A673 (cell line): ENCODE data around the gene ADAM10. TPM values are rescaled to one million over a fixed set of nuclear protein-coding genes. Genes with fewer than 3 reads are reported as not detected.

Source experiments
- BruUV-seq: library from RNA; stranded (reverse); fragments of 400-500 nt; replicated peaks from 2 replicates; lab custom pipeline; 2021; lab: Mats Ljungman, UMichigan
- CTCF ChIA-PET: fragments of 300-600 bp; sonication (Branson Sonifier 250); formaldehyde crosslinking; loops from one replicate; lab custom pipeline; 2022; ENCODE audit warnings: antibody characterized with exemption; lab: Charles Lee
- POLR2A ChIA-PET: fragments of 300-600 bp; sonication (Branson Sonifier 250); formaldehyde crosslinking; loops from one replicate; lab custom pipeline; 2022; ENCODE audit warnings: antibody characterized with exemption; ENCODE audit not compliant: low non-redundant PET; lab: Charles Lee
- DNase-seq: peaks from one replicate; pipeline ENCODE4 v3.0.0-alpha.2; 2015; ENCODE audit warnings: low spot score
- H3K27ac ChIP-seq: fragments of 200-600 bp; sonication (generic); 2 replicates; pipeline ENCODE4 v1.5.1; 2016; ENCODE audit warnings: mixed run types, low read depth, mild to moderate bottlenecking, mixed read lengths, antibody characterized with exemption, low read length; ENCODE audit not compliant: poor library complexity, severe bottlenecking
- H3K27me3 ChIP-seq: fragments of 200-600 bp; sonication (generic); replicated peaks from 2 replicates; pipeline ENCODE4 v1.6.1; 2017; ENCODE audit warnings: mixed run types, low read depth, mild to moderate bottlenecking, mixed read lengths, antibody characterized with exemption, low read length; ENCODE audit not compliant: insufficient read depth, poor library complexity
- H3K36me3 ChIP-seq: fragments of 200-600 bp; sonication (generic); 2 replicates; pipeline ENCODE4 v1.6.1; 2016; ENCODE audit warnings: mixed run types, mild to moderate bottlenecking, mixed read lengths, antibody characterized with exemption, low read length; ENCODE audit not compliant: insufficient read depth, poor library complexity, severe bottlenecking
- H3K4me1 ChIP-seq: fragments of 200-600 bp; sonication (generic); 2 replicates; pipeline ENCODE4 v1.6.1; 2017; ENCODE audit warnings: mixed run types, mild to moderate bottlenecking, mixed read lengths, antibody characterized with exemption, low read length; ENCODE audit not compliant: insufficient read depth, poor library complexity, severe bottlenecking
- H3K4me3 ChIP-seq: fragments of 200-600 bp; sonication (generic); 2 replicates; pipeline ENCODE4 v1.5.1; 2016; ENCODE audit warnings: low read depth, mixed run types, mild to moderate bottlenecking, mixed read lengths, low read length; ENCODE audit not compliant: poor library complexity, severe bottlenecking
- H3K9me3 ChIP-seq: fragments of 200-600 bp; sonication (generic); 2 replicates; pipeline ENCODE4 v1.6.1; 2016; ENCODE audit warnings: mixed run types, low read depth, mild to moderate bottlenecking, mixed read lengths, antibody characterized with exemption, low read length; ENCODE audit not compliant: poor library complexity, severe bottlenecking
- CTCF ChIP-seq: fragments of 300-800, 200-600 bp; sonication (generic); conservative IDR thresholded peaks from 2 replicates; pipeline ENCODE4 v1.5.1; 2017; ENCODE audit warnings: low read depth, mild to moderate bottlenecking, antibody characterized with exemption, low read length, moderate library complexity, mixed read lengths
- EZH2 ChIP-seq: fragments of 200-600 bp; sonication (generic); IDR thresholded peaks from 2 replicates; pipeline ENCODE4 v1.6.1; 2017; ENCODE audit warnings: borderline replicate concordance, low read depth, mild to moderate bottlenecking, mixed read lengths, antibody characterized with exemption, low read length; ENCODE audit not compliant: poor library complexity, severe bottlenecking
- intact Hi-C: fragments of 100-400 bp; cut with micrococcal nuclease; formaldehyde crosslinking; loops from one replicate; pipeline ENCODE4 v1.10.0; 2022; ENCODE audit not compliant: unreplicated experiment
- total RNA-seq: library from RNA; stranded (reverse); gene quantifications from 2 replicates; pipeline ENCODE4 v1.2.3, GENCODE V29; 2021

The ADAM10 gene
- total RNA-seq, 1 experiment from 2014 or later, result 130 TPM

DNA sequence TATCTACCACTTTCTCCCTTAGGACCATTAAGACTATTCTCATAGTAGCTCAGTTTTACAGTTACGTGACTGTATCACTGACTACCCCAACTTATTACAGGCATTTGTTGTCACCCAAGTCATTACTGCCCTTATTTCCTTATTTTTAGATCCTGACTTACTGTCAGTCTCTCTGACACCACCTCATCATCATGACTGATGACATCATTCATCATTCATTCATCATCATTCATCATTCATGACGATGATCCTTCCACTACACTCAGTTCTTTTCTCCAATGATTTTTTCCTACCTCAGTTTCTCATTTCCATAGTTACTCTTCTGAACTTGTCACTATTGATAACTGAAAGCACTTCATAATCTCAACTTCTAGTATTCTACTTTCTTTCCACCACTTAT is 83.8 kb downstream of the ADAM10 start:
- Histone ChIP-seq H3K27me3 (no peaks in the 10 kb centered on the region), H3K9me3 (no peaks in the 10 kb centered on the region), H3K4me3 (no peak overlapping the region), H3K4me1 (peaks cover 5% of the 10 kb centered on the region), H3K36me3 (peaks cover 5% of the 10 kb centered on the region), H3K27ac (no peak overlapping the region)
- TF ChIP-seq CTCF (no peak), EZH2 (no peak)
- POLR2A ChIA-PET, result no interaction called here
- intact Hi-C loops, result no loop called here
- BruUV-seq, result no TSS peak
- CTCF ChIA-PET, result interaction anchor here (0.6 kb wide), 1 partner anchor 863 kb away, joined by 4 read pairs; no protein-coding TSS in a partner anchor
- DNase-seq, result no peak

- H3K4me1 ChIP-seq, result no peaks in the 10 kb centered on the region
- H3K36me3 ChIP-seq, result no peaks in the 10 kb centered on the region
- CTCF ChIA-PET, result no interaction called here
- H3K9me3 ChIP-seq, result no peaks in the 10 kb centered on the region
- no peak overlapping the region for H3K4me3 ChIP-seq
- intact Hi-C loops, result no loop called here
- POLR2A ChIA-PET, result no interaction called here
- TF ChIP-seq EZH2, result no peak
- no peak for TF ChIP-seq CTCF
- no peak overlapping the region for H3K27ac ChIP-seq
- no TSS peak for BruUV-seq
- H3K27me3 ChIP-seq, result no peaks in the 10 kb centered on the region
- DNase-seq, result no peak
Observed at GRCh38 chr15:58650102-58650501, 99.4 kb downstream of the ADAM10 start.

DNA sequence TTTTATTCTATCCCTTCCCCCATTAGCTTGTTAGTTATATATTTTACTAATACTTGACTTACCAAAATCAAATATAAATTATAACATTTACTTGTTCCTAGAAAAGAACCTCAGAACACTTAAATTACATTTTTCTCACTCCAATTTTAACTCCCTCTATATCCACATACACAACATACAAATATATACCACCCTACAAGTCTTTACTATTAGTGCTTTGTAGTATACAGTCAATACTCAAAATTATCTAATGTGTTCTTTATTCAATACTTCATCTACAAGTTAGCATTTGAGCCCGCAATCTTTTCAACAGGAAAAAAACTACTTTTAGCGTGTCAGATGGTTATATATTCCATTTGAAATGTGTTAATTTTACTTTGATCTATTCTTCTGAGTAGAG is 100.3 kb downstream of the ADAM10 start:
- Histone ChIP-seq H3K4me1 (no peaks in the 10 kb centered on the region), H3K9me3 (no peaks in the 10 kb centered on the region), H3K36me3 (no peaks in the 10 kb centered on the region), H3K27ac (no peak overlapping the region), H3K4me3 (no peak overlapping the region), H3K27me3 (no peaks in the 10 kb centered on the region)
- no TSS peak for BruUV-seq
- DNase-seq, result no peak
- ChIA-PET CTCF (no interaction called here), POLR2A (no interaction called here)
- TF ChIP-seq CTCF (no peak), EZH2 (no peak)
- intact Hi-C loops, result no loop called here
